ENCODE results near the gene ARSH.

DNA sequence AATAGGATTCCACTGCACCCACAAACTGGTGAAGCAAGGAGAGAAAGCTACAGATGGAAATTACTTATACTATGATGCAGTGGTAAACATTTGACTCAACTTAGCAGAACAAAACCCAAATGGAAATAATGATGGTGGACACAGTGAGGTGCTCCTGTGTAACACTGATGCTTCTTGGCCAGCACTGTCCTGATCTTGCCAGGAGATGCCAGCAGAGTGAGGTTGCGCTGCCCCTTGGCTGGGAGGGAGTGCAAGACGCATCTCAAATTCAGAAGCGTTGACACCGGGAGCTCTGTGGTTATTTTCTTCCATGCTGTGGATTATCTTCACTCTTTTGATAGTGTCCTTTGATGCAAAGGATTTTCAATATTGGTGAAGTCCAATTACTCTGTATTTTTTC is 22.0 kb upstream of the ARSH start:
- TF ChIP-seq, protein P1, sequence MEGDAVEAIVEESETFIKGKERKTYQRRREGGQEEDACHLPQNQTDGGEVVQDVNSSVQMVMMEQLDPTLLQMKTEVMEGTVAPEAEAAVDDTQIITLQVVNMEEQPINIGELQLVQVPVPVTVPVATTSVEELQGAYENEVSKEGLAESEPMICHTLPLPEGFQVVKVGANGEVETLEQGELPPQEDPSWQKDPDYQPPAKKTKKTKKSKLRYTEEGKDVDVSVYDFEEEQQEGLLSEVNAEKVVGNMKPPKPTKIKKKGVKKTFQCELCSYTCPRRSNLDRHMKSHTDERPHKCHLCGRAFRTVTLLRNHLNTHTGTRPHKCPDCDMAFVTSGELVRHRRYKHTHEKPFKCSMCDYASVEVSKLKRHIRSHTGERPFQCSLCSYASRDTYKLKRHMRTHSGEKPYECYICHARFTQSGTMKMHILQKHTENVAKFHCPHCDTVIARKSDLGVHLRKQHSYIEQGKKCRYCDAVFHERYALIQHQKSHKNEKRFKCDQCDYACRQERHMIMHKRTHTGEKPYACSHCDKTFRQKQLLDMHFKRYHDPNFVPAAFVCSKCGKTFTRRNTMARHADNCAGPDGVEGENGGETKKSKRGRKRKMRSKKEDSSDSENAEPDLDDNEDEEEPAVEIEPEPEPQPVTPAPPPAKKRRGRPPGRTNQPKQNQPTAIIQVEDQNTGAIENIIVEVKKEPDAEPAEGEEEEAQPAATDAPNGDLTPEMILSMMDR (IDR thresholded peaks at IDR 0.05; ENCODE audit: low read length) = no peak
- TF ChIP-seq EZH2 (optimal IDR thresholded peaks at IDR 0.05; ENCODE audit: low read depth, low read length) (no peak), EZH2phosphoT487 (IDR thresholded peaks at IDR 0.05; ENCODE audit: low read length) (no peak)

All from MM.1S (cell line).